WTC11 (cell line): Measurements from ENCODE around the gene NUDT8. TPM values are rescaled to one million over a fixed set of nuclear protein-coding genes. Genes with fewer than 3 reads are reported as not detected.

Experiments used
- ATAC-seq: fragments of 200-7000 bp; cut with Tn5 transposase; 2 replicates; pipeline ENCODE4 v1.10.0; 2021; ENCODE audit warnings: mild to moderate bottlenecking, moderate library complexity
- CTCF ChIA-PET: fragments of 300-600 bp; sonication (Branson Sonifier 250); formaldehyde crosslinking; loops from one replicate; lab custom pipeline; 2021; ENCODE audit warnings: antibody characterized with exemption; lab: Charles Lee
- POLR2A ChIA-PET: fragments of 350-600 bp; sonication (Branson Sonifier 250); formaldehyde crosslinking; loops from one replicate; lab custom pipeline; 2021; ENCODE audit warnings: antibody characterized with exemption; lab: Charles Lee
- DNase-seq: peaks from one replicate; pipeline ENCODE4 v3.0.0; 2021; ENCODE audit warnings: low spot score
- H3K27ac Mint-ChIP-seq: 2 replicates; pipeline ENCODE4 v1.8.0; 2021; ENCODE audit warnings: mixed read lengths
- H3K27me3 Mint-ChIP-seq: 2 replicates; pipeline ENCODE4 v1.8.0; 2021; ENCODE audit warnings: low read depth, mild to moderate bottlenecking, moderate library complexity, mixed read lengths
- H3K36me3 Mint-ChIP-seq: 2 replicates; pipeline ENCODE4 v1.8.0; 2021; ENCODE audit warnings: mixed read lengths
- H3K4me1 Mint-ChIP-seq: 2 replicates; pipeline ENCODE4 v1.8.0; 2022; ENCODE audit warnings: mixed read lengths
- H3K4me3 Mint-ChIP-seq: 2 replicates; pipeline ENCODE4 v1.8.0; 2021; ENCODE audit warnings: mild to moderate bottlenecking, moderate library complexity, mixed read lengths
- H3K9me3 Mint-ChIP-seq: 2 replicates; pipeline ENCODE4 v1.8.0; 2021; ENCODE audit warnings: mixed read lengths
- ARID4B ChIP-seq: sonication (generic); formaldehyde crosslinking; IDR thresholded peaks from 2 replicates; pipeline ENCODE4 v1.8.0; 2023; ENCODE audit warnings: missing genetic modification reagents, mild to moderate bottlenecking, borderline replicate concordance
- ATF3 ChIP-seq: sonication (generic); formaldehyde crosslinking; conservative IDR thresholded peaks from 2 replicates; pipeline ENCODE4 v1.8.1; 2022; ENCODE audit warnings: mild to moderate bottlenecking, missing genetic modification reagents
- ATF6 ChIP-seq: sonication (generic); formaldehyde crosslinking; IDR thresholded peaks from 2 replicates; pipeline ENCODE4 v1.8.1; 2023; ENCODE audit warnings: mild to moderate bottlenecking, missing genetic modification reagents
- CBFB ChIP-seq: sonication (generic); formaldehyde crosslinking; IDR thresholded peaks from 2 replicates; pipeline ENCODE4 v1.8.1; 2022; ENCODE audit warnings: mild to moderate bottlenecking, low read depth, missing genetic modification reagents
- CREM ChIP-seq: sonication (generic); formaldehyde crosslinking; IDR thresholded peaks from 2 replicates; pipeline ENCODE4 v1.8.1; 2022; ENCODE audit warnings: mild to moderate bottlenecking, missing genetic modification reagents, moderate library complexity
- E2F1 ChIP-seq: sonication (generic); formaldehyde crosslinking; IDR thresholded peaks from 2 replicates; pipeline ENCODE4 v1.8.0; 2022; ENCODE audit warnings: mild to moderate bottlenecking, missing genetic modification reagents
- ERG ChIP-seq: fragments of 250-450 bp; sonication (Bioruptor Pico); IDR thresholded peaks from 2 replicates; pipeline ENCODE4 v1.8.0; 2021; ENCODE audit warnings: mild to moderate bottlenecking
- FOXK1 ChIP-seq: sonication (generic); formaldehyde crosslinking; IDR thresholded peaks from 2 replicates; pipeline ENCODE4 v1.8.0; 2022; ENCODE audit warnings: mild to moderate bottlenecking, moderate library complexity, missing genetic modification reagents
- FOXP1 ChIP-seq: sonication (generic); formaldehyde crosslinking; IDR thresholded peaks from 2 replicates; pipeline ENCODE4 v1.8.0; 2022; ENCODE audit warnings: missing genetic modification reagents, mild to moderate bottlenecking, moderate library complexity, borderline replicate concordance
- JUN ChIP-seq: sonication (generic); formaldehyde crosslinking; IDR thresholded peaks from 2 replicates; pipeline ENCODE4 v1.8.0; 2023; ENCODE audit warnings: mild to moderate bottlenecking, missing genetic modification reagents
- MAX ChIP-seq: sonication (generic); formaldehyde crosslinking; IDR thresholded peaks from 2 replicates; pipeline ENCODE4 v1.8.0; 2022; ENCODE audit warnings: mild to moderate bottlenecking, missing genetic modification reagents
- MLX ChIP-seq: sonication (generic); formaldehyde crosslinking; IDR thresholded peaks from 2 replicates; pipeline ENCODE4 v1.8.1; 2023; ENCODE audit warnings: mild to moderate bottlenecking, missing genetic modification reagents, moderate library complexity
- MYBL2 ChIP-seq: sonication (generic); formaldehyde crosslinking; IDR thresholded peaks from 2 replicates; pipeline ENCODE4 v1.8.1; 2023; ENCODE audit warnings: mild to moderate bottlenecking, moderate library complexity, missing genetic modification reagents
- SP1 ChIP-seq: sonication (generic); formaldehyde crosslinking; conservative IDR thresholded peaks from 2 replicates; pipeline ENCODE4 v1.8.1; 2022; ENCODE audit warnings: missing genetic modification reagents
- TCF7 ChIP-seq: sonication (generic); formaldehyde crosslinking; IDR thresholded peaks from 2 replicates; pipeline ENCODE4 v1.8.0; 2022; ENCODE audit warnings: mild to moderate bottlenecking, low read depth, missing genetic modification reagents, moderate library complexity
- TP53 ChIP-seq: sonication (generic); formaldehyde crosslinking; IDR thresholded peaks from 2 replicates; pipeline ENCODE4 v1.8.1; 2023; ENCODE audit warnings: mild to moderate bottlenecking, missing genetic modification reagents
- USF1 ChIP-seq: sonication (generic); formaldehyde crosslinking; IDR thresholded peaks from 2 replicates; pipeline ENCODE4 v1.8.0; 2022; ENCODE audit warnings: mild to moderate bottlenecking, missing genetic modification reagents
- USF2 ChIP-seq: sonication (generic); formaldehyde crosslinking; IDR thresholded peaks from 2 replicates; pipeline ENCODE4 v1.8.1; 2023; ENCODE audit warnings: mild to moderate bottlenecking, missing genetic modification reagents, moderate library complexity
- ZNF396 ChIP-seq: fragments of 250-450 bp; sonication (Bioruptor Pico); IDR thresholded peaks from 2 replicates; pipeline ENCODE4 v1.8.0; 2021; ENCODE audit warnings: mild to moderate bottlenecking, moderate library complexity, borderline replicate concordance
- total RNA-seq: library from RNA; stranded (reverse); gene quantifications from 3 replicates; pipeline ENCODE4 v1.2.3, GENCODE V29; 2021

NUDT8 gene
- total RNA-seq, 1 experiment from 2014 or later = 8.3 TPM

- TF ChIP-seq USF2 = peak; percentile 43; the same call in 1 of the 2 replicates
- peak; percentile 79 for TF ChIP-seq SP1
- TF ChIP-seq TP53 (CRISPR knock-in tag) = peak; percentile 53; the same call in 1 of the 2 replicates
- peak; percentile 57; the same call in 1 of the 2 replicates for TF ChIP-seq USF1 (CRISPR knock-in tag)
- no peak for TF ChIP-seq ATF6 (CRISPR knock-in tag)
- TF ChIP-seq TCF7 (CRISPR knock-in tag) = peak; percentile 46; the same call in 1 of the 2 replicates
- TF ChIP-seq CREM (CRISPR knock-in tag) = peak; percentile 65; the same call in 1 of the 2 replicates
- TF ChIP-seq FOXP1 = peak; percentile 90; the same call in 1 of the 2 replicates
- TF ChIP-seq MAX (CRISPR knock-in tag) = no peak
- peak; percentile 80 for TF ChIP-seq FOXK1 (CRISPR knock-in tag)
These were observed 46.2 kb downstream of the NUDT8 start, which contains the start of gene GSTP1 (continued) for GRCh38 chr11:67583247-67584204.

- Mint-ChIP-seq H3K27ac (peak overlapping the region; percentile 75), H3K4me3 (peak overlapping the region; percentile 64), H3K36me3 (peaks cover 26% of the 10 kb centered on the region), H3K27me3 (peaks cover 2% of the 10 kb centered on the region), H3K4me1 (peaks cover 53% of the 10 kb centered on the region), H3K9me3 (no peaks in the 10 kb centered on the region)
- DNase-seq (no peak), ATAC-seq (no peak)
- POLR2A ChIA-PET = interaction anchor here (1.4 kb wide), 1 partner anchor 33 kb away, joined by 3 read pairs; no protein-coding TSS in a partner anchor
- CTCF ChIA-PET = interaction anchor here (1.3 to 3.5 kb wide), 5 partner anchors 10 to 180 kb away, joined by 3 to 47 read pairs (median 10); partner anchors contain the start of genes NUDT8 and PPP1CA
- TF ChIP-seq E2F1 (CRISPR knock-in tag) (no peak), ATF3 (no peak), CBFB (no peak), USF1 (CRISPR knock-in tag) (no peak), ZNF396 (CRISPR knock-in tag) (no peak), ERG (CRISPR knock-in tag) (no peak), JUN (CRISPR knock-in tag) (no peak), MYBL2 (no peak), ARID4B (no peak), MLX (CRISPR knock-in tag) (no peak)
These were observed 47.7 kb downstream of the NUDT8 start for GRCh38 chr11:67582011-67582410.
